22Rv1 (cell line): Measurements from ENCODE around the gene PGPEP1.

Source experiments
- ZFX ChIP-seq: fragments of 450-650 bp; IDR thresholded peaks from 2 replicates; pipeline ENCODE4 v1.6.1; 2017; ENCODE audit warnings: antibody characterized with exemption, borderline replicate concordance
- TF ChIP-seq, protein P1 (sequence below): fragments of 450-650 bp; IDR thresholded peaks from 2 replicates; pipeline ENCODE4 v1.5.1; 2017; ENCODE audit warnings: mild to moderate bottlenecking

DNA sequence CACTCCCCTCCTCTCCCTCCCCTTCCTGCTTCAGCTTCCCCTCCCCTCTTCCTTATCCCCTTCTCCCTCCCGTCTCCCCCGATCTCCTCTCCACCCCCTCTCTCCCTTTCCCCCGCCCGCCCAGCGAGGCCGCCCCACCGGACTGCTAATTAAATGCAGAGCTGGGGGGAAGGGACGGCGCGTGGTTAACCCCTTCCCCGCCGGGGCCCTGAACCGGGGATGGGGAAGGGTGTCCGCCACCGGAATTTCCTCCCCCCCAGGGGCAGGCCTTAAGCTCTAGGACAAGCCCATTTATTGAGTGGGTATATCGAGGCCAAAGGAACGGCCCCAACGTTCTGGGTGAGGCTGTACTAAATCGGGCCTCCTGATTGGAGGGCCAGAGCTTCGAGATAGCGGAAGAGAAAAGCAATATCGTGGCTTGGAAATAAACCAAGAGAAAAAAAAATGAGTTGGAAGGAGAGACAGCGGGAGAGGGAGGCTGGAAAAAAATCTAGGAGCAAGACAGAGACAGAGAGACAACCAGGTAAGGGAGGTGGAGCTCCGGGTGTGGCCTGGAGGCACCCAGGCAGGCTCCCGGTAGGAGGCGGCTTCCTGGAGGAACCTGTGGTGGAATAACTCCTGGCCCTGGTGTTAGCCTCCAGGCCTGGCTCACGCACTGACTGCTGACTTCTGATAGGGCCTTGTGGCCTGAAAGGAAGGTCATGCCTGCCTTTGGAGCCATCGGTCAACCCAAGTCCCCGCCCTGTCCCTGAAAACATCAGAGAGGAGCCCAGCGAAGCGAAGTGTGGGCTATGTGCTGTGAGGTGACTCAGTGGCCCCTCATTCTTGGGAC, 47.4 kb upstream of the PGPEP1 start:
- TF ChIP-seq, protein P1, sequence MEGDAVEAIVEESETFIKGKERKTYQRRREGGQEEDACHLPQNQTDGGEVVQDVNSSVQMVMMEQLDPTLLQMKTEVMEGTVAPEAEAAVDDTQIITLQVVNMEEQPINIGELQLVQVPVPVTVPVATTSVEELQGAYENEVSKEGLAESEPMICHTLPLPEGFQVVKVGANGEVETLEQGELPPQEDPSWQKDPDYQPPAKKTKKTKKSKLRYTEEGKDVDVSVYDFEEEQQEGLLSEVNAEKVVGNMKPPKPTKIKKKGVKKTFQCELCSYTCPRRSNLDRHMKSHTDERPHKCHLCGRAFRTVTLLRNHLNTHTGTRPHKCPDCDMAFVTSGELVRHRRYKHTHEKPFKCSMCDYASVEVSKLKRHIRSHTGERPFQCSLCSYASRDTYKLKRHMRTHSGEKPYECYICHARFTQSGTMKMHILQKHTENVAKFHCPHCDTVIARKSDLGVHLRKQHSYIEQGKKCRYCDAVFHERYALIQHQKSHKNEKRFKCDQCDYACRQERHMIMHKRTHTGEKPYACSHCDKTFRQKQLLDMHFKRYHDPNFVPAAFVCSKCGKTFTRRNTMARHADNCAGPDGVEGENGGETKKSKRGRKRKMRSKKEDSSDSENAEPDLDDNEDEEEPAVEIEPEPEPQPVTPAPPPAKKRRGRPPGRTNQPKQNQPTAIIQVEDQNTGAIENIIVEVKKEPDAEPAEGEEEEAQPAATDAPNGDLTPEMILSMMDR: no peak; the same call in 1 of the 2 replicates
- no peak for TF ChIP-seq ZFX
